PC-9 (cell line): ENCODE data around the gene TRMT1.

ENCODE experiments used
- CTCF ChIP-seq: fragments of 200-600 bp; sonication (generic); conservative IDR thresholded peaks from 2 replicates; pipeline ENCODE4 v1.6.1; 2017; ENCODE audit warnings: mixed run types, antibody characterized with exemption, mild to moderate bottlenecking, moderate library complexity
- EZH2 ChIP-seq: fragments of 200-600 bp; sonication (generic); IDR thresholded peaks from 2 replicates; pipeline ENCODE4 v1.8.0; 2017; ENCODE audit warnings: antibody characterized with exemption, low read depth

- TF ChIP-seq CTCF (no peak), EZH2 (no peak)
Observed at GRCh38 chr19:13163609-13164342, 47.2 kb upstream of the TRMT1 start.
